ENCODE data around the gene FIS1.

Gene FIS1

DNA sequence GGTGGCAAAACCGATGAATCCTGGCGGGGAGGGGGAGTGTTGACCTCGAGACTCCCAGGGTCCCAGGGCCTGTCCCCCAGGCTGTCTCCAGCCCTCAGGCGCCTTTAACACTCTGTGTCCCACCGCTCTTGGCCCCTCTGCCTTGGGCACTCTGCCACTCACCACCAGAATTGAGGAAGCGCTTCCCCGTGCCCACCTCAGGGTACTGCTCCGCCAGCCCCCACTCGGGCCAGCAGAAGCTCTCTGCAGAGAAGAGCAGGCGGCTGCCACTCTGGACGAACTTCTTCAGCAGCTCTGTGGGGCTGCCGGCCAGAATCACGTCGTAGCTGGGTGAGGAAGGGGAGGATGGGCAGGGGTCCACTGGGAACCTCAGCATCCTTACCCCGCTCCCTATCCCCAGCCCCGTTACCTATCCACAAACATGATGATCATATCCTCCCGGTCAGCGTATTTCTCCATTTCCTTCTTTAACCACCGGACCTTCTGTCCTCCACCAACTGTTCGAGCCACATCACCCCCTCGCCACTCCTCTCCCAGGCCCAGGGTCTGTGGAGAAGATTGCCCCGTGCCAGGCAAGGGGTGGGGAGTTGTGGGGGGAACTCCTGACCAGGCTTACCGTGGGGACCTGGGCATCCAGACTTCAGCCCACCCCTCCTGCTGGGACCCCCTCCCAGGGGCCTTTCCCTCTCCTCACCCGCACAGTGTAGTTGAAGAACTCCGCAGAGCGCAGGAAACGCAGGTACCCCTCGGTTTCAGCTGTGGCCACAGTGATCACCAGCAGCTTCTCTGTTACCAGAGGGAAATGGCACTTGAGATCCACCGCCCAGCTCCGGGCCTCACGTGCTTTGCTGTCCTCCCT, 28.7 kb downstream of the FIS1 start:
- intact Hi-C loops (cut with DNase I; ENCODE audit: low total_unique reads), result no loop called here
- H3K9me3 ChIP-seq, result no peaks in the 10 kb centered on the region
- peaks cover 6 to 47% (median 30%) of the 10 kb centered on the region in 3 donors for H3K36me3 ChIP-seq
- TF ChIP-seq, protein P1, sequence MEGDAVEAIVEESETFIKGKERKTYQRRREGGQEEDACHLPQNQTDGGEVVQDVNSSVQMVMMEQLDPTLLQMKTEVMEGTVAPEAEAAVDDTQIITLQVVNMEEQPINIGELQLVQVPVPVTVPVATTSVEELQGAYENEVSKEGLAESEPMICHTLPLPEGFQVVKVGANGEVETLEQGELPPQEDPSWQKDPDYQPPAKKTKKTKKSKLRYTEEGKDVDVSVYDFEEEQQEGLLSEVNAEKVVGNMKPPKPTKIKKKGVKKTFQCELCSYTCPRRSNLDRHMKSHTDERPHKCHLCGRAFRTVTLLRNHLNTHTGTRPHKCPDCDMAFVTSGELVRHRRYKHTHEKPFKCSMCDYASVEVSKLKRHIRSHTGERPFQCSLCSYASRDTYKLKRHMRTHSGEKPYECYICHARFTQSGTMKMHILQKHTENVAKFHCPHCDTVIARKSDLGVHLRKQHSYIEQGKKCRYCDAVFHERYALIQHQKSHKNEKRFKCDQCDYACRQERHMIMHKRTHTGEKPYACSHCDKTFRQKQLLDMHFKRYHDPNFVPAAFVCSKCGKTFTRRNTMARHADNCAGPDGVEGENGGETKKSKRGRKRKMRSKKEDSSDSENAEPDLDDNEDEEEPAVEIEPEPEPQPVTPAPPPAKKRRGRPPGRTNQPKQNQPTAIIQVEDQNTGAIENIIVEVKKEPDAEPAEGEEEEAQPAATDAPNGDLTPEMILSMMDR (IDR thresholded peaks at IDR 0.05), result no peak
- peak overlapping the region; percentile 65 to 94 for H3K4me3 ChIP-seq
- H3K27ac ChIP-seq, result peak overlapping the region; percentile 81 to 82
- H3K4me1 ChIP-seq, result peaks cover 0 to 38% (median 26%) of the 10 kb centered on the region in 4 donors
- H3K27me3 ChIP-seq, result no peaks in the 10 kb centered on the region
- DNase-seq, result peak; percentile 47 to 66

DNA sequence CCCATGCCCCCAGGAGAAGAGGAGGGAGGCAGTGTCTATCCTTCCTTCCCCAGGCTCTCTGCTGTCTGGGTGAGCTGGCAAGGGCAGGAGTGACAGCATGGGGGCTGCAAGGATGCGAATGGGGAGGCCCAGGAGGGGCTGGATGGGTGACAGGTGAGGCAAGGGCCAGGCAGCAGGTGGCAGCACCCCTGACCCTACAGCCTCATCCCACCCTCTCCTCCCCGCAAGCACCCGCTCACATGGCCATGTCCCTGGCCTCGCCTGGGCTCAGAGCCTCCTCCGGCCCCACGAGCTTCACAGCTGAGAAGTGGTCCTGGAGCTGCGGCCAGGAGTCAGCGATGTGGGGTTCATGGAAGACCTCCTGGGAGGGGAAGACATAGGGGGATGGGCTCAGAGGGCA, 32.9 kb downstream of the FIS1 start:
- Histone ChIP-seq H3K4me3 (no peak overlapping the region), H3K27ac (no peak overlapping the region), H3K9me3 (no peaks in the 10 kb centered on the region), H3K27me3 (no peaks in the 10 kb centered on the region), H3K36me3 (peaks cover 22 to 89% (median 68%) of the 10 kb centered on the region in 3 donors), H3K4me1 (peaks cover 0 to 14% (median 11%) of the 10 kb centered on the region in 4 donors)
- intact Hi-C loops (cut with DNase I; ENCODE audit: low total_unique reads), result no loop called here
- TF ChIP-seq, protein P1 (IDR thresholded peaks at IDR 0.05), result no peak
- DNase-seq, result no peak

GRCh38 chr7:101211501-101211900, 33.4 kb downstream of the FIS1 start:
- Histone ChIP-seq H3K9me3 (no peaks in the 10 kb centered on the region), H3K4me1 (peaks cover 0 to 9% (median 7%) of the 10 kb centered on the region in 4 donors), H3K36me3 (peaks cover 22 to 94% (median 73%) of the 10 kb centered on the region in 3 donors), H3K27me3 (no peaks in the 10 kb centered on the region), H3K27ac (no peak overlapping the region), H3K4me3 (no peak overlapping the region)
- TF ChIP-seq, protein P1 (IDR thresholded peaks at IDR 0.05), result no peak
- intact Hi-C loops (cut with DNase I; ENCODE audit: low total_unique reads), result no loop called here
- no peak for DNase-seq

- Histone ChIP-seq H3K36me3 (peaks cover 22 to 94% (median 79%) of the 10 kb centered on the region in 3 donors), H3K4me3 (no peak overlapping the region), H3K9me3 (no peaks in the 10 kb centered on the region), H3K4me1 (no peaks in the 10 kb centered on the region), H3K27me3 (no peaks in the 10 kb centered on the region), H3K27ac (no peak overlapping the region)
- TF ChIP-seq, protein P1 (IDR thresholded peaks at IDR 0.05), result no peak
- intact Hi-C loops (cut with DNase I; ENCODE audit: low total_unique reads), result no loop called here
- no peak for DNase-seq
These were observed 34.7 kb downstream of the FIS1 start for GRCh38 chr7:101210143-101210542.

DNA sequence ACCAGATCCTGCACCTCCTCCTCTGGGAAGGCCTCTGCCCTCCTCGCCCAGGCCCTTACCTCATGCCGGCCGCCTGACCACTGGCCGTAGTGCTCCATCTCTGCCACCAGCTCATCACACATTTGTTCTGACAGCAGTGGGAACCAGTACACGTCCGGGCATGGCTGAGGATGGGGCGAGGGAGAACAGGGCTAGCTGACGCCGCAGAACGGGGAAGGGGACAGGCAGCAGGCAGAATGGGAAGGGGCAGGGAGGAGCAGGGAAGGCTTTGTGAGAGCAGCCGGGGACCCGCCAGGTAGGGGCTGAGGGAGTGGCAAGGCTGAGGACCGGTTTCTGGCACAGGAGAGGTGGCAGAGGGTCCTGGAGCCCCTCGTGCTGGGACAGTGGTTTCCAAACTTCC, 36.1 kb downstream of the FIS1 start:
- intact Hi-C loops (cut with DNase I; ENCODE audit: low total_unique reads), result no loop called here
- H3K27me3 ChIP-seq, result no peaks in the 10 kb centered on the region
- no peaks in the 10 kb centered on the region for H3K9me3 ChIP-seq
- peaks cover 22 to 81% (median 68%) of the 10 kb centered on the region in 3 donors for H3K36me3 ChIP-seq
- H3K4me1 ChIP-seq, result no peaks in the 10 kb centered on the region
- no peak overlapping the region for H3K4me3 ChIP-seq
- DNase-seq, result no peak
- H3K27ac ChIP-seq, result no peak overlapping the region
- TF ChIP-seq, protein P1 (IDR thresholded peaks at IDR 0.05), result no peak
